Activated naive CD4-positive, alpha-beta T cell treated with anti-CD3 and anti-CD28 coated beads, Interleukin-2, amount 50 U/mL, for 72 hours (primary cell): Measurements from ENCODE around the gene NKD1. TPM values are rescaled to one million over a fixed set of nuclear protein-coding genes. Genes with fewer than 3 reads are reported as not detected.

Source experiments
- ATAC-seq, 2 donors: fragments of 150-1000 bp; cut with Tn5 transposase; 2 replicates each; pipeline ENCODE4 v1.10.0; 2021; ENCODE audit warnings: mild to moderate bottlenecking in 2 of 2, moderate library complexity in 2 of 2
- DNase-seq, 2 donors: peaks; one replicate each; pipeline ENCODE4 v3.0.0; 2021 to 2022; ENCODE audit warnings: low spot score in 2 of 2
- H3K27ac Mint-ChIP-seq, 2 donors: one replicate each; pipeline ENCODE4 v1.8.0; 2022; ENCODE audit warnings: mild to moderate bottlenecking in 2 of 2, mixed read lengths in 2 of 2
- H3K36me3 Mint-ChIP-seq, 2 donors: one replicate each; pipeline ENCODE4 v1.8.0; 2022; ENCODE audit warnings: mixed read lengths in 2 of 2
- H3K9me3 Mint-ChIP-seq, 2 donors: one replicate each; pipeline ENCODE4 v1.8.0; 2022; ENCODE audit warnings: mixed read lengths in 2 of 2
- total RNA-seq, 2 donors: library from RNA; stranded (reverse); gene quantifications; one replicate each; pipeline ENCODE4 v1.2.3, GENCODE V29; 2022

NKD1 gene
- total RNA-seq, 2 donors from 2014 or later, result 1.4 to 2.1 TPM

- ATAC-seq, result peak; percentile 28 to 44
Observed at GRCh38 chr16:50696575-50697420, 148.6 kb downstream of the NKD1 start.

GRCh38 chr16:50697421-50697715 lies 149.2 kb downstream of the NKD1 start:
- peaks cover 0 to 10% of the 10 kb centered on the region in 2 donors for H3K9me3 Mint-ChIP-seq
- ATAC-seq (no peak), DNase-seq (no peak)
- peaks cover 0 to 19% of the 10 kb centered on the region in 2 donors for H3K36me3 Mint-ChIP-seq
- peak overlapping the region; percentile 89 to 96 for H3K27ac Mint-ChIP-seq

More at GRCh38 chr16:50696575-50697420, 148.6 kb downstream of the NKD1 start:
- peaks cover 0 to 10% of the 10 kb centered on the region in 2 donors for H3K9me3 Mint-ChIP-seq
- peaks cover 0 to 19% of the 10 kb centered on the region in 2 donors for H3K36me3 Mint-ChIP-seq
- DNase-seq, result no peak
- peak overlapping the region; percentile 81 to 96 for H3K27ac Mint-ChIP-seq

GRCh38 chr16:50697881-50698767 lies 149.9 kb downstream of the NKD1 start:
- Mint-ChIP-seq H3K27ac (peak overlapping the region; percentile 89 to 96), H3K9me3 (peaks cover 0 to 10% of the 10 kb centered on the region in 2 donors), H3K36me3 (peaks cover 0 to 19% of the 10 kb centered on the region in 2 donors)
- DNase-seq (no peak), ATAC-seq (peak; percentile 39)

Other genes with a start within 250 kb of the NKD1 start
- gene BRD7, start 179.4 kb upstream of the NKD1 start, total RNA-seq, result 10 to 100 TPM; 71.5 to 84.9 TPM
- gene SNX20, start 132.9 kb downstream of the NKD1 start, total RNA-seq, result 10 to 100 TPM; 36.7 to 48.4 TPM
- 1 to 10 TPM in 1 of 2 donors, under 1 TPM in 1; 0.59 to 5.1 TPM for gene NOD2, start 145.2 kb downstream of the NKD1 start, total RNA-seq
- 10 to 100 TPM; 88.2 to 92.9 TPM for gene CYLD, start 193.7 kb downstream of the NKD1 start, total RNA-seq